ENCODE results near the gene DTHD1. TPM values are rescaled to one million over a fixed set of nuclear protein-coding genes. Genes with fewer than 3 reads are reported as not detected.
A peak's percentile ranks its signal among the peaks of the same experiment; 100 is the strongest.

Gene DTHD1
- total RNA-seq, 2 donors from 2014 or later, result 12.1 to 12.9 TPM

- no peak for ATAC-seq
- Mint-ChIP-seq H3K36me3 (peaks cover 29% of the 10 kb centered on the region), H3K4me3 (peak overlapping the region; percentile 93), H3K9me3 (peaks cover 3% of the 10 kb centered on the region), H3K27me3 (no peaks in the 10 kb centered on the region), H3K4me1 (ENCODE audit: low read depth in 2 of 2) (peaks cover 72 to 91% of the 10 kb centered on the region in 2 donors), H3K27ac (peak overlapping the region; percentile 92 to 98)
- DNase-seq (ENCODE audit: low spot score), result no peak
These were observed 1.2 kb downstream of the DTHD1 start for GRCh38 chr4:36282503-36283030.

DNA sequence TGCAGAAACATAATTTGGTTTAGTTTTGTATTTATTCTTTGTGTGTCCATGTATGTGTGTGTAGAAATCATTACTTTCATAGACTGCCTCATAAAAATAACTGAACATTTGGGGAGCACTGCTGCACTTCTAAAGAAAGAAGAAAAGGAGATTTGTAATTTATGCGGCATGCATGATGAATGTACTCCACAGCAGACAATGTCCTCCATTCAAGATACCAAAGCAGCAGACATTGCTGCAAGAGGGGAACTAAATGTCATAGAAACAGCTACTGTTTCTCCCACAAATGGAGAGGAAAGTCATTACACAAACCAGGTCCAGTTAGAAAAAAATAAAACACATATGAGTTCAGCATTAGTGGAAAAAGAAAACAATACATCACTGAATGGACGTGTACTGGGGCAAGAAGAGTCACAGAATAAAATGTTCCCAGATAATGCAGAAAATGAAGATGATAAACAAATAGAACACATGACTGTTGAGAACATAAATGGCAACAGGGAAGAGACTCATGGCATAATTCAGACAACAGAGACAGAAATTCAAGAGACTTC lies 2.6 kb downstream of the DTHD1 start:
- H3K27ac Mint-ChIP-seq, result peak overlapping the region; percentile 92 to 98
- H3K4me3 Mint-ChIP-seq, result peak overlapping the region; percentile 93
- H3K9me3 Mint-ChIP-seq, result peaks cover 3% of the 10 kb centered on the region
- H3K27me3 Mint-ChIP-seq, result no peaks in the 10 kb centered on the region
- no peak for ATAC-seq
- peaks cover 34% of the 10 kb centered on the region for H3K36me3 Mint-ChIP-seq
- H3K4me1 Mint-ChIP-seq (ENCODE audit: low read depth in 2 of 2), result peaks cover 72 to 92% of the 10 kb centered on the region in 2 donors
- DNase-seq (ENCODE audit: low spot score), result no peak

- peaks cover 69 to 87% of the 10 kb centered on the region in 2 donors for H3K4me1 Mint-ChIP-seq (ENCODE audit: low read depth in 2 of 2)
- no peaks in the 10 kb centered on the region for H3K9me3 Mint-ChIP-seq
- ATAC-seq, result peak; percentile 93 to 94
- no peaks in the 10 kb centered on the region for H3K27me3 Mint-ChIP-seq
- H3K27ac Mint-ChIP-seq, result peak overlapping the region; percentile 92 to 98
- peak; percentile 86 for DNase-seq (ENCODE audit: low spot score)
- peaks cover 36% of the 10 kb centered on the region for H3K36me3 Mint-ChIP-seq
- peak overlapping the region; percentile 93 for H3K4me3 Mint-ChIP-seq
These were observed 4.5 kb downstream of the DTHD1 start for GRCh38 chr4:36285784-36286480.

- Mint-ChIP-seq H3K4me1 (ENCODE audit: low read depth in 2 of 2) (peaks cover 69 to 88% of the 10 kb centered on the region in 2 donors), H3K27ac (peak overlapping the region; percentile 92 to 98), H3K4me3 (peak overlapping the region; percentile 93), H3K36me3 (peaks cover 36% of the 10 kb centered on the region), H3K27me3 (no peaks in the 10 kb centered on the region), H3K9me3 (no peaks in the 10 kb centered on the region)
- DNase-seq (ENCODE audit: low spot score) (no peak), ATAC-seq (no peak)
These were observed 5.1 kb downstream of the DTHD1 start for GRCh38 chr4:36286481-36286871.

- H3K4me1 Mint-ChIP-seq (ENCODE audit: low read depth in 2 of 2), result peaks cover 58 to 76% of the 10 kb centered on the region in 2 donors
- DNase-seq (ENCODE audit: low spot score) (no peak), ATAC-seq (no peak)
- no peaks in the 10 kb centered on the region for H3K27me3 Mint-ChIP-seq
- peaks cover 20% of the 10 kb centered on the region for H3K36me3 Mint-ChIP-seq
- H3K4me3 Mint-ChIP-seq, result peak overlapping the region; percentile 60
- H3K27ac Mint-ChIP-seq, result peak overlapping the region; percentile 92 to 98
- no peaks in the 10 kb centered on the region for H3K9me3 Mint-ChIP-seq
These were observed 7.5 kb downstream of the DTHD1 start for GRCh38 chr4:36288731-36289426.

- ATAC-seq (no peak), DNase-seq (ENCODE audit: low spot score) (no peak)
- H3K9me3 Mint-ChIP-seq, result no peaks in the 10 kb centered on the region
- peak overlapping the region; percentile 30 for H3K4me3 Mint-ChIP-seq
- H3K27ac Mint-ChIP-seq, result peak overlapping the region; percentile 92 to 98
- peaks cover 53 to 65% of the 10 kb centered on the region in 2 donors for H3K4me1 Mint-ChIP-seq (ENCODE audit: low read depth in 2 of 2)
- no peaks in the 10 kb centered on the region for H3K27me3 Mint-ChIP-seq
- H3K36me3 Mint-ChIP-seq, result peaks cover 22% of the 10 kb centered on the region
These were observed 9.2 kb downstream of the DTHD1 start for GRCh38 chr4:36290641-36291040.

GRCh38 chr4:36292556-36293188 lies 11.3 kb downstream of the DTHD1 start:
- no peak for ATAC-seq
- H3K4me3 Mint-ChIP-seq, result no peak overlapping the region
- peaks cover 21% of the 10 kb centered on the region for H3K36me3 Mint-ChIP-seq
- no peak for DNase-seq (ENCODE audit: low spot score)
- no peaks in the 10 kb centered on the region for H3K27me3 Mint-ChIP-seq
- H3K4me1 Mint-ChIP-seq (ENCODE audit: low read depth in 2 of 2), result peaks cover 44 to 55% of the 10 kb centered on the region in 2 donors
- peak overlapping the region; percentile 6 to 98 for H3K27ac Mint-ChIP-seq
- no peaks in the 10 kb centered on the region for H3K9me3 Mint-ChIP-seq

DNA sequence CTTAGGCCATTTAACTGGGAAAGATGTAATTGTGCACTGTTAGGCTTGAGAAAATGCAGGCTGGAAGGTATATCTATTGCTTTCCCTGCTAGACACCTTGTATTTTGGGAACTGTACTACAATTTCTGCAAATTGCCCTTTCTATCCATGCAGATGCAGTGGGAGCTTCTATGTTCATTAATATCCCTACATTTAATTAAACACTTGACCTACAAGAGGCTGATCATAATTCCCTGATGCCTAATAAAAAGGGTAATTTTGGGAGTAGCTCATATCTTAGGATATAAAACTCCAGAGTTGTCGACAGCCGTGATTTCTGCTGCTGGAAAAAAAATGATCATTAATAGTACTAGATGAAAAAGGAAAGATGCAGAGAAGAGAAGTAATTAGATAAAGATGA lies 19.7 kb downstream of the DTHD1 start:
- H3K9me3 Mint-ChIP-seq, result peaks cover 3% of the 10 kb centered on the region
- no peaks in the 10 kb centered on the region for H3K27me3 Mint-ChIP-seq
- peaks cover 29% of the 10 kb centered on the region for H3K36me3 Mint-ChIP-seq
- peaks cover 47 to 54% of the 10 kb centered on the region in 2 donors for H3K4me1 Mint-ChIP-seq (ENCODE audit: low read depth in 2 of 2)
- peak overlapping the region; percentile 67 to 88 for H3K27ac Mint-ChIP-seq
- ATAC-seq (no peak), DNase-seq (ENCODE audit: low spot score) (no peak)
- H3K4me3 Mint-ChIP-seq, result no peak overlapping the region

- H3K4me1 Mint-ChIP-seq (ENCODE audit: low read depth in 2 of 2), result peaks cover 47 to 56% of the 10 kb centered on the region in 2 donors
- H3K36me3 Mint-ChIP-seq, result peaks cover 40% of the 10 kb centered on the region
- ATAC-seq (peak; percentile 89 to 91), DNase-seq (ENCODE audit: low spot score) (peak; percentile 75)
- no peaks in the 10 kb centered on the region for H3K27me3 Mint-ChIP-seq
- peak overlapping the region; percentile 92 to 93 for H3K27ac Mint-ChIP-seq
- H3K4me3 Mint-ChIP-seq, result peak overlapping the region; percentile 79
- H3K9me3 Mint-ChIP-seq, result peaks cover 3% of the 10 kb centered on the region
These were observed 22.2 kb downstream of the DTHD1 start for GRCh38 chr4:36303426-36304137.

- Mint-ChIP-seq H3K4me3 (peak overlapping the region; percentile 79), H3K27me3 (no peaks in the 10 kb centered on the region), H3K27ac (peak overlapping the region; percentile 92 to 93)
These were observed 22.8 kb downstream of the DTHD1 start for GRCh38 chr4:36304138-36304681.

GRCh38 chr4:36308150-36308549 lies 26.7 kb downstream of the DTHD1 start:
- Mint-ChIP-seq H3K4me3 (no peak overlapping the region), H3K27ac (peak overlapping the region; percentile 28 to 93), H3K36me3 (peaks cover 36% of the 10 kb centered on the region), H3K9me3 (peaks cover 11% of the 10 kb centered on the region), H3K27me3 (no peaks in the 10 kb centered on the region), H3K4me1 (ENCODE audit: low read depth in 2 of 2) (peaks cover 70 to 71% of the 10 kb centered on the region in 2 donors)
- DNase-seq (ENCODE audit: low spot score) (no peak), ATAC-seq (no peak)

More at GRCh38 chr4:36304138-36304681, 22.8 kb downstream of the DTHD1 start:
- DNase-seq (ENCODE audit: low spot score), result no peak
- Mint-ChIP-seq H3K4me1 (ENCODE audit: low read depth in 2 of 2) (peaks cover 43 to 53% of the 10 kb centered on the region in 2 donors), H3K36me3 (peaks cover 40% of the 10 kb centered on the region), H3K9me3 (peaks cover 3% of the 10 kb centered on the region)
- ATAC-seq, result peak; percentile 24 to 47

GRCh38 chr4:36310216-36310615 lies 28.8 kb downstream of the DTHD1 start:
- Mint-ChIP-seq H3K4me1 (ENCODE audit: low read depth in 2 of 2) (peaks cover 58 to 61% of the 10 kb centered on the region in 2 donors), H3K9me3 (peaks cover 7% of the 10 kb centered on the region), H3K4me3 (peak overlapping the region; percentile 70), H3K27ac (peak overlapping the region; percentile 74 to 93), H3K27me3 (no peaks in the 10 kb centered on the region), H3K36me3 (peaks cover 21% of the 10 kb centered on the region)
- DNase-seq (ENCODE audit: low spot score), result no peak
- no peak for ATAC-seq
